HepG2 (cell line): ENCODE measurements around the gene KCTD14. TPM values are rescaled to one million over a fixed set of nuclear protein-coding genes. Genes with fewer than 3 reads are reported as not detected.

Experiments used
- ARID5B ChIP-seq: IDR thresholded peaks from 2 replicates; pipeline ENCODE4 v1.4.0; 2020; ENCODE audit warnings: mild to moderate bottlenecking, missing genetic modification reagents
- ATF3 ChIP-seq: sonication (generic); formaldehyde crosslinking; IDR thresholded peaks from 2 replicates; pipeline ENCODE4 v1.4.0; 2020; ENCODE audit warnings: missing genetic modification reagents
- HINFP ChIP-seq: sonication (generic); formaldehyde crosslinking; IDR thresholded peaks from 2 replicates; pipeline ENCODE4 v1.4.0; 2020; ENCODE audit warnings: low read depth, mild to moderate bottlenecking, missing genetic modification reagents
- HOXD1 ChIP-seq: sonication (generic); formaldehyde crosslinking; IDR thresholded peaks from 2 replicates; pipeline ENCODE4 v1.5.0; 2020; ENCODE audit warnings: missing genetic modification reagents
- POGZ ChIP-seq: sonication (generic); formaldehyde crosslinking; IDR thresholded peaks from 2 replicates; pipeline ENCODE4 v1.4.0; 2020; ENCODE audit warnings: mild to moderate bottlenecking, missing genetic modification reagents
- ZNF557 ChIP-seq: sonication (generic); formaldehyde crosslinking; IDR thresholded peaks from 2 replicates; pipeline ENCODE4 v1.4.0; 2020; ENCODE audit warnings: missing genetic modification reagents
- ZNF564 ChIP-seq: sonication (generic); formaldehyde crosslinking; IDR thresholded peaks from 2 replicates; pipeline ENCODE4 v1.8.1; 2023; ENCODE audit warnings: mild to moderate bottlenecking, missing genetic modification reagents
- ZNF644 ChIP-seq: IDR thresholded peaks from 2 replicates; pipeline ENCODE4 v1.6.1; 2016; ENCODE audit warnings: low read depth
- ZNF772 ChIP-seq: sonication (generic); formaldehyde crosslinking; IDR thresholded peaks from 2 replicates; pipeline ENCODE4 v1.5.0; 2020; ENCODE audit warnings: mild to moderate bottlenecking, missing genetic modification reagents
- polyA plus RNA-seq, 8 experiments: library from polyadenylated mRNA; depleted of rRNA in 3 of 8; stranded (reverse) in 7 of 8; unstranded in 1 of 8; fragments of >200 nt; fragmentation: Illumina TruSeq in 4 of 8; extraction: Trizol in 4 of 8; gene quantifications; 2 replicates each; pipeline versions ENCODE4 v1.2.1 to v1.2.3, GENCODE V29; 2011 to 2016; ENCODE audit warnings: low read depth in 4 of 8, missing spikeins in 1 of 8, mixed read lengths in 1 of 8; ENCODE audit not compliant: insufficient read depth in 1 of 8
- total RNA-seq, 5 experiments: library from RNA; depleted of rRNA; stranded (reverse); fragments of >200 nt; fragmentation: Illumina TruSeq; extraction: Trizol; gene quantifications; 2 replicates each; pipeline ENCODE4 v1.2.3, GENCODE V29; 2016; ENCODE audit warnings: low read depth in 1 of 5
- TF ChIP-seq, protein P1 (sequence below): sonication (generic); formaldehyde crosslinking; IDR thresholded peaks from 2 replicates; pipeline ENCODE4 v1.8.0; 2022; ENCODE audit warnings: missing genetic modification reagents, mild to moderate bottlenecking, inconsistent platforms, borderline replicate concordance
- TF ChIP-seq, protein P2 (sequence below): sonication (generic); formaldehyde crosslinking; IDR thresholded peaks from 2 replicates; pipeline ENCODE4 v1.4.0; 2020; ENCODE audit warnings: missing genetic modification reagents, mild to moderate bottlenecking, borderline replicate concordance

The KCTD14 gene
- total and polyA plus RNA-seq, 2 of the 13 experiments (the other 11 are each of a cell fraction or from before 2014, with no cell fraction given): 10.3 to 15.6 TPM

- TF ChIP-seq, protein P1, sequence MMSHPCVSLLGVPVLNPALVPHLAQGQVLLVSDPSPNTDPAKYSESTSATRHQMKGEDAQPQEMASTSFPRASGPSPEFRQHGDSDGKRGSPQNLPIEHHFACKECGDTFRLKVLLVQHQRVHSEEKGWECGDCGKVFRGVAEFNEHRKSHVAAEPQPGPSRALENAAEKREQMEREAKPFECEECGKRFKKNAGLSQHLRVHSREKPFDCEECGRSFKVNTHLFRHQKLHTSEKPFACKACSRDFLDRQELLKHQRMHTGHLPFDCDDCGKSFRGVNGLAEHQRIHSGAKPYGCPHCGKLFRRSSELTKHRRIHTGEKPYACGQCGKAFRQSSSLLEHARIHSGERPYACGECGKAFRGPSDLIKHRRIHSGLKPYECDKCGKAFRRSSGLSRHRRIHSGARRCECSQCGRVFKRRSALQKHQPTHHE: no peak
- TF ChIP-seq HINFP (CRISPR knock-in tag) (no peak), POGZ (CRISPR knock-in tag) (no peak), ATF3 (CRISPR knock-in tag) (peak; percentile 71; the same call in 1 of the 2 replicates), ZNF557 (no peak), ZNF564 (no peak), ZNF644 (CRISPR knock-in tag) (peak; percentile 83), HOXD1 (CRISPR knock-in tag) (no peak), ARID5B (CRISPR knock-in tag) (peak; percentile 49; the same call in 1 of the 2 replicates), ZNF772 (CRISPR knock-in tag) (no peak)
- TF ChIP-seq, protein P2, sequence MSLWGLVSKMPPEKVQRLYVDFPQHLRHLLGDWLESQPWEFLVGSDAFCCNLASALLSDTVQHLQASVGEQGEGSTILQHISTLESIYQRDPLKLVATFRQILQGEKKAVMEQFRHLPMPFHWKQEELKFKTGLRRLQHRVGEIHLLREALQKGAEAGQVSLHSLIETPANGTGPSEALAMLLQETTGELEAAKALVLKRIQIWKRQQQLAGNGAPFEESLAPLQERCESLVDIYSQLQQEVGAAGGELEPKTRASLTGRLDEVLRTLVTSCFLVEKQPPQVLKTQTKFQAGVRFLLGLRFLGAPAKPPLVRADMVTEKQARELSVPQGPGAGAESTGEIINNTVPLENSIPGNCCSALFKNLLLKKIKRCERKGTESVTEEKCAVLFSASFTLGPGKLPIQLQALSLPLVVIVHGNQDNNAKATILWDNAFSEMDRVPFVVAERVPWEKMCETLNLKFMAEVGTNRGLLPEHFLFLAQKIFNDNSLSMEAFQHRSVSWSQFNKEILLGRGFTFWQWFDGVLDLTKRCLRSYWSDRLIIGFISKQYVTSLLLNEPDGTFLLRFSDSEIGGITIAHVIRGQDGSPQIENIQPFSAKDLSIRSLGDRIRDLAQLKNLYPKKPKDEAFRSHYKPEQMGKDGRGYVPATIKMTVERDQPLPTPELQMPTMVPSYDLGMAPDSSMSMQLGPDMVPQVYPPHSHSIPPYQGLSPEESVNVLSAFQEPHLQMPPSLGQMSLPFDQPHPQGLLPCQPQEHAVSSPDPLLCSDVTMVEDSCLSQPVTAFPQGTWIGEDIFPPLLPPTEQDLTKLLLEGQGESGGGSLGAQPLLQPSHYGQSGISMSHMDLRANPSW: no peak
These were observed 10.0 kb upstream of the KCTD14 start (continued) for GRCh38 chr11:78033040-78033439.
